Rectal smooth muscle tissue (tissue), 1 donor: ENCODE measurements around the gene FOXD4.
"Not testable (repeated sequence)": the region's sequence is repeated elsewhere in the genome, so short reads cannot be mapped to it uniquely, and the experiment has no call there.

Source experiments
- H3K27ac ChIP-seq: one replicate; pipeline ENCODE4 v1.7.0; 2013; ENCODE audit warnings: low read depth, low read length, inconsistent platforms
- H3K27me3 ChIP-seq: one replicate; pipeline ENCODE4 v1.7.0; 2013; ENCODE audit warnings: low read length; ENCODE audit not compliant: control insufficient read depth, insufficient read depth
- H3K36me3 ChIP-seq: one replicate; pipeline ENCODE4 v1.7.0; 2013; ENCODE audit warnings: low read length; ENCODE audit not compliant: control insufficient read depth, insufficient read depth
- H3K4me1 ChIP-seq: one replicate; pipeline ENCODE4 v1.7.0; 2013; ENCODE audit warnings: low read length; ENCODE audit not compliant: control insufficient read depth, insufficient read depth
- H3K4me3 ChIP-seq: one replicate; pipeline ENCODE4 v1.7.0; 2013; ENCODE audit warnings: low read length
- H3K9ac ChIP-seq: one replicate; pipeline ENCODE4 v1.7.0; 2013; ENCODE audit warnings: low read length

FOXD4 gene

GRCh38 chr9:117995-118467 is at the start of gene FOXD4:
TSS of gene FOXD4 (minus strand) at chr9:118417. CDS start at chr9:118119, 298 bp downstream.
- not testable (repeated sequence) for H3K4me1 ChIP-seq, H3K4me3 ChIP-seq, H3K36me3 ChIP-seq, H3K27ac ChIP-seq, H3K9ac ChIP-seq
- H3K27me3 ChIP-seq = peaks cover 14% of the 10 kb centered on the region

DNA sequence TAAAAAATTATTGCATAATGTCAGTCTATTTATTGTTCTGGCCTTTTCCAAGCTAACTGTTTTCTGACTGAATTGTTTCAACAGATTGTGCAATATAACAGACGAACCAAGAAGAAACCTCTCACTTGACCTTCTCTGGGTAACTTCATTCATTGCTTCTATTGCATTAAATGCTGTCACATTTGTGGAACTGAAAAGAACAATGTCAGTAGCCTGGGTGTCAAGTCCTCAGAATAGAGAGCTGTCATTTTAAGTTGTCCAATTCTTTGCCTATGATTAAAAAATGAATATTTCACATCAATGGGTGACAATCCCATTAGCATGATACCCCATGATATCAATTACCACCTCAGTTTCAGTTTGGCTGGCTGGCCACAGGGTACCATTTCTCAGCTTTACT is 41.7 kb upstream of the FOXD4 start:
- H3K27me3 ChIP-seq, H3K9ac ChIP-seq, H3K27ac ChIP-seq, H3K4me3 ChIP-seq, H3K36me3 ChIP-seq, H3K4me1 ChIP-seq: not testable (repeated sequence)

DNA sequence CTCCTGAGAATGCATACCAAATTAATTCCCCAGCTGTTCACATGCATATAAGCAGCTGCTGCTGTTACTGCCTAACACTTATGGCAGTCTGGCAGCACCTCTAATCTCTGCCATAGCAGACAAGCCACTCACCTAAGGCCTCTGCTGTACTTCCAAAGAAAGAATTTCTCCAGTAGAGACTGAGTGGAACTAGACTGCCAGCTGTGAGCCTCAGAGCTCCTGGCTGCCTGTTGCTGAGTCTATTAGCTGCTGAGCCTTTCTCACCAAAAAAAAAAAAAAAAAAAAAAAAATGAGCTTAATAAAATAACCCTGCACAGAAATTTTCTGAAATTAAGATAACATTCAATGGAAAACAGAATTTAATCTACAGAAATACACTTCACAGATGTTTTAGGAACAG is 33.0 kb upstream of the FOXD4 start:
- H3K9ac ChIP-seq, H3K4me1 ChIP-seq, H3K27ac ChIP-seq: not testable (repeated sequence)

DNA sequence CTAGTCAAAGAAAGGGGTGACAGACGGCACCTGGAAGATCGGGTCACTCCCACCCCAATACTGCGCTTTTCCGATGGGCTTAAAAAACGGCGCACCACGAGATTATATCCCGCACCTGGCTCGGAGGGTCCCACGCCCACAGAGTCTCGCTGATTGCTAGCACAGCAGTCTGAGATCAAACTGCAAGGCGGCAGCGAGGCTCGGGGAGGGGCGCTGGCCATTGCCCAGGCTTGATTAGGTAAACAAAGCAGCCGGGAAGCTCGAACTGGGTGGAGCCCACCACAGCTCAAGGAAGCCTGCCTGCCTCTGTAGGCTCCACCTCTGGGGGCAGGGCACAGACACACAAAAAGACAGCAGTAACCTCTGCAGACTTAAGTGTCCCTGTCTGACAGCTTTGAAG is 21.7 kb upstream of the FOXD4 start:
- not testable (repeated sequence) for H3K4me3 ChIP-seq, H3K27me3 ChIP-seq, H3K9ac ChIP-seq, H3K27ac ChIP-seq, H3K36me3 ChIP-seq, H3K4me1 ChIP-seq

More for the DNA sequence above, 33.0 kb upstream of the FOXD4 start:
- H3K4me3 ChIP-seq, H3K36me3 ChIP-seq, H3K27me3 ChIP-seq: not testable (repeated sequence)

DNA sequence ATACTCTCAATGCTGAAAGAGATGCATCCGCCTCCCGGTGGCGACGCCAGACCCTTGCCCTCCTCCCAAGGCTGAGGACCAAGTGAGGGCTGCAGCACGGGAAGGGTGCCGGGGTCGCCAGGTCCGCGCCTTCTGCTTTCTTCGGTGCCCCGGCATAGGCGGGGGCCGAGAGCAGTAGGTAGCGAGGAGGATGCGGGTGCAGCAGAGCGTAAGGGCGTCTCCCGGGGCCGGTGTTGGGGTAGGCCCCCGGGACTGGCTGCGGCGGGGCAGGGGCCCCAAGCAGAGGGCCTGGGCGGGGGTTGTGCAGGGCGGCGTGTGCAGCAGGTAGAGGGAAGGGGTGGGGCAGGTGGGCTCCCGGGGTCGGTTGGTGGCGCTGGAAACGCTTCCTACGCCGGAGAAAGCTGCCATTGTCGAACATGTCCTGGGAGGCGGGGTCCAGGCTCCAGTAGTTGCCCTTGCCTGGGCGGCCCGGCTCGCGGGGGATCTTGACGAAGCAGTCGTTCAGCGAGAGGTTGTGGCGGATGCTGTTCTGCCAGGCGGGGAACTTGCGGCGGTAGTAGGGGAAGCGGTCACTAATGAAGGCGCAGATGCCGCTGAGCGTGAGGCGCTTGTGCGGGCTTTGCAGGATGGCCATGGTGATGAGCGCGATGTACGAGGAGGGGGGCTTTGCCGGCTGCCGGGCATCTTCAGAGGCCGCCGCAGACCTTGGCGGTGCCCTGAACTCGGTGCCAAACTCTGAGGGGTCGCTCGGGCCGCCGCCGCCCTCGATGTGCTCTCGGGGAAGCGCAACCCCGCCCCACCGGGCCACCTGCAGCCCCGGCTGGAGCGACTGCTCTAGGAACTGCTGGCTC is 848 bp downstream of the FOXD4 start:
- H3K27ac ChIP-seq, H3K9ac ChIP-seq, H3K4me3 ChIP-seq, H3K36me3 ChIP-seq, H3K4me1 ChIP-seq: not testable (repeated sequence)
- H3K27me3 ChIP-seq = peaks cover 14% of the 10 kb centered on the region

DNA sequence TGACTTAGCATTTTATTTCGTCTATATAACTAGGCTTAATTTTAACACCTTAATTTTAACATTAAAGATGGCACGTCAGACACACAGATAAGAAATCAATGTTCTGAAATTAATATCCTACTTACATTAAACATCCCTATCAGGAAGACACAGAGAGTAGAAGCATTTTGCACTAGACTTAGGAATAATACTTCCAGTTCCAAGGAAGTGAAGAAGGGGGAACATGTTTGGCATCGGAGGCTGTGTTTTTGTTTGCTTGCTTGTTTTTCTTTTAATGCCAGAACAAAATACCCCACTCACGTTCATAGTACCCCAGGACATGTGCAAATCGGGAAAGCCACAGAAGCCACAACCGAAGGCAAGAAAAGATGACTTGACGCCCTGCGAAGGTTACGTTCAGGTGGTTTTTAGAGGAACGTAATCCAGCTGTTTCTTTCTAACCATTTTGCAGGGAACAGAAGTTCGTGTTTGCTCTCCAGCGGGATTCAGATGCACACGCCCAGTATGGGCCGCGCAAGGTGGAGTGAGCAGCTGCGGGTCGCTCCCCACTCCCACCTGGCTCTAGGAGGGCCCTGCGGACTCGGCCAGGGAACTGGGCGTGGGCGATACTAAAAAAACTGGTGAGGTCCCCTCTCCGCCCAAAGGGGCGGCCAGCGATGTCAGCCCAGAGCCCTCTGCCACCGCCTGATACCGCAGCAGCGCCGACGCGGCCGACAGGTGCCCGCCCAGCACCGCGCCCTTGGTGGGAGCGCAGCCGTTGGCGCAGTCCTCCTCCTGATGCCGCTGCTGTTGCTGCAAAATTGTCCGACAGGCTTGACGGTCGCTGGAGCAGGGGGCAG is 1.8 kb downstream of the FOXD4 start:
- peaks cover 14% of the 10 kb centered on the region for H3K27me3 ChIP-seq
- not testable (repeated sequence) for H3K36me3 ChIP-seq, H3K9ac ChIP-seq, H3K4me1 ChIP-seq, H3K27ac ChIP-seq, H3K4me3 ChIP-seq

DNA sequence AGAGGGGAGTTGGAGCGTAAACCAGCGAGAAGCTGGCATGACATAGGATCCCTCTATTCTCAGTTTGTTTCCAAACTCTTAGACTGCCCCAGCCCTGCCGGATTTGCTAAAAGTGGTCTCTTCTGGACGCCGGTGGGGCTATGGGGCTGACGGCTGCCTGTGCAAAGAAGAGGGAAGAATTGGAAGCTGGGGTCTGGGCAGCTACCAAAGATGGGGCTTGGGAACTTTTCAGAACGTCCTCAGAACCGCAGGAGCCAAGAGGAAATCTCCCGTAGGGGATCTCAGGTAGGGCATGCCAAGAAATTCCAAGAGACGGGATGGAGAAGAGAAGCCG is 3.1 kb downstream of the FOXD4 start:
- not testable (repeated sequence) for H3K9ac ChIP-seq, H3K36me3 ChIP-seq, H3K27ac ChIP-seq, H3K4me3 ChIP-seq, H3K4me1 ChIP-seq
- peaks cover 14% of the 10 kb centered on the region for H3K27me3 ChIP-seq

DNA sequence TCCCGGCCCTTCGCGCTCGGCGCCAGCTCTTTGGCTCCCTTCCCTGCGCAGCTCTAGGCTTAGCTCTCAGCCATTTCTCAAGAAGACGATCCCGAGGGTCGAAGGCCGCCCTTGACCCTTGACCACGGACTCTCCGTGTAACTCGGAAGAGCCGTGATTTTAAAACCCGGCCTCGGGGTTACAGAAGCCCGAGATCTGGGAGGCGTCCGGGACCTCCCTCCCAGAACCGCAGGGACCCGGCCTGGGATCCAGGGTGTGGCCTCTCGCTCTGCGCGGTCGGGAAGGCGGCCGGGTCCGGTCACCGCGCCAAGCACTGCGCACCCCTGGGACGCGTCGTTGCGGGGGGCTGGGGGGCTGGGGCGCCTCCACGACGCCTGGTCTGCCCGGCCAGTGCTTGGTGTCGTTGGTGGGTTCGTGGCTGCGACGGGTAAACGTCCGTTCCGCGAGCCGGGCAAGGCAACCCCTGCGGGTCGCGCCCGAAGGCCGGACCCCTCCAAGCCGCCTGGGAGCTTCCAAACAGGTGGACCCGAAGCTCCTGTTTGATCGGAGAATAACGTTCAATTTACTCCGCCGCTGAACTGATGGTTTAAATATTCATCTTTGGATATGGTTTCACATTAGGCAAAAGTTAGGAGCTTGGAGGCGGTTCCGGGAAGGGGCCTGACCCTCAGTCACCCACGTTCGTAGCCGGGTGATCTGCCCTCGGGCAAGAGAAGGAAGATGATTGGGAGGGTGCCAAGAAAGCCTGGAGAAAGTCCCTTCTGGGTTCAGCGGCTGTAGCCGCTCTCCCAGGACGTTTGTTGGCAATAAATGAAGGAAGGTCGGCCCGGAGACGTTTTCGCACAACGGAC is 3.7 kb downstream of the FOXD4 start:
- Histone ChIP-seq H3K27me3 (peaks cover 14% of the 10 kb centered on the region), H3K4me3 (peak overlapping the region; percentile 49)
- H3K9ac ChIP-seq, H3K36me3 ChIP-seq, H3K27ac ChIP-seq, H3K4me1 ChIP-seq: not testable (repeated sequence)

DNA sequence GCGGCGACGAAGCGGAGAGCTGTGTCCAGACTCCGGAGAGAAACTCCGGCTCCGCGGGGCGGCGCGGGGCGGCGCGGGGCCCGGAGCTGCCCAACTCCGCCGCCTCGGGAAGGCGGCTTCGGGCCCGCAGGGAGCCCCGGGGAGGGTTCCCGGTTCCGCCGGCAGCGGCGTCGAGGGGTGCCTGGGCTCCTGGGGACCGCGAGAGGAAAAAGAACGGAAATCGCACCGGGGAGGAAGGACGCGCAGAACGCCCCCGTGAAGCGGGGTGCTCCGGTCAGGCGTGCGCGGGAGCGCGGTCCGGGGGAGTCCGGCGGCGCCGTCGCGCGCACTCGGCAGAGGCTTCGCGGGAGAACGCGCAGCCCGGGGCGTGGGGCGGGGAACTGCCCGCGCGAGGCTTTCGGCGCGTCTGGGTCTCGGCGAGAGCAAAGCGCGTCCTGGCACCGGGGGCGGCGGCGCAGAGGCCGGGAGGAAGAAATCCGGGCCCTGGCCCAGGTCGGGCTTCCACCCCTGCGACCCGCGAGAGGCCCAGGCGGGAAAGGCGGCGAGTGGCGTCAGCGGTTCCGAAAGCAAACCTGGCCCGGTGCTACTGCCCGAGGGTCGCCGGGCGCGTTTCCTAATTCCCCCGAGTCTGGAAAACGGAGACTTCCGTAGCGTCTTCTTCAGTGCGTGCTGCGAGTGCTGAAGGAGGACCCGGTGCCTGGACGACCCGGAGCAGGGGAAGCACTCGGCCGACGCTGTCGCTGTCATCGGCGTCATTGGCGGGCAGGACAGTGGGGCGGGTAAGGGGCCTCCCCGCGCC is 4.5 kb downstream of the FOXD4 start:
- not testable (repeated sequence) for H3K36me3 ChIP-seq, H3K9ac ChIP-seq, H3K27ac ChIP-seq, H3K4me1 ChIP-seq
- Histone ChIP-seq H3K4me3 (peak overlapping the region; percentile 49), H3K27me3 (peaks cover 17% of the 10 kb centered on the region)

DNA sequence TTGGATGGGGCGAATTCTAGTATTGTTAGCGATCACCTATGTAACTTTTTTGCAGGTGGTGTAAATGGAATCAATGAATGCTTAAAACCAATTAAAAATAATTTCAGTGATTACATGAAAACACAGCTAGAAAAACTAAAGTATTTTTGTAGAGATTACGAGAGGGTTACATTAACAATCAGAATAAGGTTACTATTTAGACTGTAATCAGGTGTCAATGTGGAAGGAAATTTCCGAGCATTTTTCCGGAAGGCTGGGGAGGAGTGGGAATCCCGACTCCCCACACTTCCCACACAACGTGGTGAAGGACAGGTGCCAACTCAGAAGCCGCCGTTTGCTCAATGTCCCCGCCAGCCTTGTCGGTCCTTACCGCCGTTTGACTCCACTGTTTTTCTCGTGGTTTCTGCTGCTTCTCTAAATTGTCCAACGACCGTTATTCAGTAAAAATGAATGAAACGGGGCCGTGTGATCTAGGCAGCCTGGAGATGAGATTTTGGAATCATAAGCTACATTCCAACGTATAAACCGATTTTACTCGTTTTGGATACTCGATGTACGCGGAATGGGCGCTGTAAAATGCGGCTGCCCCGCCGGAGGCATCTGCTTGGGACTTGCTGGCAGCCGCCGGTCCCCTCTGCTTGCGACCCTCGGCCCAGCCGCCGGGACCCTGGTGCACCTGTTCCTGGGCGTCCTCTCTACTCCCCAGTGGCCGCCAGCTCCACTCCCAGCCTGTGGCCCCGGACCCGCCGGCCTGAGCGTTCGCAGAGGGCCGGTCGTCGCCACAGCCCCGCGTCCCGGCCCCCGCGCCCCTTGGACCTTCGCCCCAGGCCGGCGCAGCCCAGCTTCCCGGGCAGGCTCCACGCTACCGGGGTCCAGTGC is 5.4 kb downstream of the FOXD4 start:
- H3K9ac ChIP-seq, H3K4me3 ChIP-seq, H3K4me1 ChIP-seq, H3K27ac ChIP-seq, H3K36me3 ChIP-seq: not testable (repeated sequence)
- H3K27me3 ChIP-seq = peaks cover 17% of the 10 kb centered on the region

DNA sequence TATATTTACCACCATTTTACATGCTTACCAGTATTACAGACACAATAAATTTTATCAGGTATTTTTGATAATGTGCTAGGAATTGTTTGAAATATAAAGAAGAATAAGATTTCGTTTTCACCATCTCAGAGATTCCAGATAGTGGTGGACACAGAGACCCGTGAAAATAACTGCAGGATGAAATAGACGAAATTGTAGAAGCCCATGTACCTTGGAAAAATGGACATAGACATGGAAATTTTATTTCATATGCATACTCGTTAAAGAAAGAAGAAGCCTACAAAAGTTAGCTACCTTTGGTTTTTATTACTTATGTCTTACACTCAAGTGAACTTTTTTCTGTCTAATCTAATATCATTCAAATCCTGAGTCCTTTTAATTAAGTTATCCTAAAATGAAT is 7.5 kb downstream of the FOXD4 start:
- not testable (repeated sequence) for H3K9ac ChIP-seq, H3K36me3 ChIP-seq, H3K27ac ChIP-seq, H3K4me3 ChIP-seq, H3K4me1 ChIP-seq
- peaks cover 17% of the 10 kb centered on the region for H3K27me3 ChIP-seq
